GM19193 (cell line): ENCODE results near the gene CDK5RAP3.

Experiments used
- POLR2A ChIP-seq: IDR thresholded peaks from 4 replicates; pipeline ENCODE4 v1.6.1; 2011; ENCODE audit not compliant: insufficient read depth, insufficient read length; ENCODE audit errors: extremely low read depth

The CDK5RAP3 gene

DNA sequence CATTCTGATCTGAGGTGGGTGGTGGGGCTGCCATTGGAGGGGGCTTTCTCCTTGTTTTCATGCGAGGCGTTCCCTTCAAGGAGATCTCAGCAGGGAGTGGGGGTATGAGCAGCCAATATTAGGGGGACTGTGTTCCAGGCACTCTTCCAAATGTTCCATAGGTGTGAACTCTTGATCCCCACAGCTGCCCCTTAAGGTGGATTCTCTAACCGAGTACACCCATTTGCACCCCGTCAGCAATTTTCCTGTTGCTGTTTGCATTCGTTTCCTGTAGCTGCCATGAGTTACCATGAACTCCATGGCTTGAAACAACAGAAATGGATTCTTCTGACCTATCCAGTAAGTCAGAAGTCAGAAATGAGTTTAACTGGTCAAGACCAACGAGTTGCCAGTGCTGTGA lies 9.5 kb upstream of the CDK5RAP3 start:
- TF ChIP-seq POLR2A = no peak

GRCh38 chr17:47962901-47963300 lies 8.0 kb upstream of the CDK5RAP3 start:
- no peak for TF ChIP-seq POLR2A

DNA sequence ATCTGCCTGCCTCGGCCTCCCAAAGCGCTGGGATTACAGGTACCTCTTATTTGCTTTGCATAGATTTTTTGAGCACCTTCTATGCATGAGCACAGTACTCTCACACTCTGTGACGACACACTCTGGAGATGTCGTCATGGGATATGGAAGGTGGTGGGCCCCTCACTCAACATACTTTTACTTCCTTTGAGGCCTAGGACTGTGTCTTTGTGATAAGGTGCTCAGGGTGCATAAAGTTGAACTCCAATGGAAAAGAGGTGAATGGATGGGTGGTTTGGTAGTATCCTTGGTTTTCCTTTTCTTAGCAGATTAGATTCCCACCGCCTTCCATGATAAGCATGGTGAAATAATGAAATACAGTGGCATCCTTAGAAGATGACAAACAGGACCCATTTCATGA lies 6.1 kb upstream of the CDK5RAP3 start:
- no peak for TF ChIP-seq POLR2A

- TF ChIP-seq POLR2A = no peak
Observed at GRCh38 chr17:47966079-47966519, 4.8 kb upstream of the CDK5RAP3 start.

DNA sequence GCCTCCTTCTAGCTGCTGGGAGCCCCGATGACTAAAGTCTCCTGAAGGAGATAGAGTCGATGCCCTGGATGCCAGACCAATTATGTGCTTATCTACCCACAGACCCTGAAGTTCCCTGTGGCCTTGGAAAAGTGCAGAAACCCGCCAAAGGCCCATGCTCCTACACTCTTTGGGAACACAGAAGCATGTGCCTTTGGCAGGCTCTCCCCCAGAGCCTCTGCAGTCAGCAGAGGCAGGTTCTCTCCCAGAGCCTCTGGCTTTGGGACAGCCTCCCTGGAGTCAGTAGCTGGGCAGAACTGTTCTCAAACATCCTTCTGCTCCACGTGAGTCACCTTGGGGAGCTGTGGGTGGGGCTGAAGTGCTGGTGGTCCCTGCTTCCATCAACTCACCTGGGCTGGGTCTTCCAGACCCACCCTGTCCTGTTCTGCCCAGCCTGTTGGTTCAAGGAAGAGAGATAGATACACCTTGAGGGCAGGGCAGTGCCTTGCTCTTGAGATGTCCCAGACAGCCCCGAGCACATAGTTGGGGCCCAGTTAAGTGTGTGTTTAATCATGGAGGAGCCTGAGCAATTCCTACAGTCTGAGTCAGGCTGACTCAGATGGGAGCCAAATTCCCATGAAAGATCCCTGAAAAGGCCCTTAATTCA lies 3.2 kb upstream of the CDK5RAP3 start:
- no peak for TF ChIP-seq POLR2A

GRCh38 chr17:47968836-47969235 lies 2.1 kb upstream of the CDK5RAP3 start:
- no peak for TF ChIP-seq POLR2A

GRCh38 chr17:47969930-47970724 lies 786 bp upstream of the CDK5RAP3 start:
- no peak for TF ChIP-seq POLR2A

DNA sequence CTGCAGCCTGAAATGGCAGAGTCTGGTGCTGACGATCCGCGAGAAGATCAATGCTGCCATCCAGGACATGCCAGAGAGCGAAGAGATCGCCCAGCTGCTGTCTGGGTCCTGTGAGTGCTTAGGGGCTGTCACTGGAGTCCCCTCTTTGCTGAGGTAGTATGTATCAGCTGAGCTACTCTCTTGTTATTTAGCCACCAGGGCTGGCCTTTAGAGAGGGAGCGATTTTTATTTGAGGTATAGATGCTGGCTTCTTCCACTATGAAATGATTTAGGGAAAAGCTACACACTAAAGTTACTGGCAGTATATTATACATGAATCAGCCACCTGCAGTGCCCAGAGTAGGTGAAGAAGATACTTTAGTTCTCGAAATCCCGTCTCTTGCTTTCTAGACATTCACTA lies 2.6 kb downstream of the CDK5RAP3 start:
- TF ChIP-seq POLR2A = no peak

DNA sequence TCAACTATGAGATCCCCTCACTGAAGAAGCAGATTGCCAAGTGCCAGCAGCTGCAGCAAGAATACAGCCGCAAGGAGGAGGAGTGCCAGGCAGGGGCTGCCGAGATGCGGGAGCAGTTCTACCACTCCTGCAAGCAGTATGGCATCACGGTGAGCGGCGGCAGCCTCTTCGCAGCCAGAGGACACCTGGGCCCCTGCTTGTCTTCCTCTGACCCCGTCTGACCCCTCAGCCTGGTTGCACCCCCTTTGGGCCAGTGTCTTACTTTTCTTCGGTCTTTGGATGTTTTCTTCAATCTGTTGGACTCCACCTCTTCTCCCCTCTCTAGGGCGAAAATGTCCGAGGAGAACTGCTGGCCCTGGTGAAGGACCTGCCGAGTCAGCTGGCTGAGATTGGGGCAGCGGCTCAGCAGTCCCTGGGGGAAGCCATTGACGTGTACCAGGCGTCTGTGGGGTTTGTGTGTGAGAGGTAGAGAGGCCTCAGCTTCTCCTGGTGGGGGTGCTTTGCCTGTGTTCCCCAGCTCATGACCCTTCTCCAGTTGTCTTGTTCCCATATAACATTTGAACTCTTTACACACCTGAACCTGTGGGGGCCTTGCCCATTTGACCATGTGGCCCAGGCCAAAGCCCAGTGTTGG lies 4.4 kb downstream of the CDK5RAP3 start:
- no peak for TF ChIP-seq POLR2A

- no peak for TF ChIP-seq POLR2A
Observed at GRCh38 chr17:47975823-47976205, 4.9 kb downstream of the CDK5RAP3 start.

GRCh38 chr17:47978324-47978723 lies 7.4 kb downstream of the CDK5RAP3 start:
- no peak for TF ChIP-seq POLR2A

DNA sequence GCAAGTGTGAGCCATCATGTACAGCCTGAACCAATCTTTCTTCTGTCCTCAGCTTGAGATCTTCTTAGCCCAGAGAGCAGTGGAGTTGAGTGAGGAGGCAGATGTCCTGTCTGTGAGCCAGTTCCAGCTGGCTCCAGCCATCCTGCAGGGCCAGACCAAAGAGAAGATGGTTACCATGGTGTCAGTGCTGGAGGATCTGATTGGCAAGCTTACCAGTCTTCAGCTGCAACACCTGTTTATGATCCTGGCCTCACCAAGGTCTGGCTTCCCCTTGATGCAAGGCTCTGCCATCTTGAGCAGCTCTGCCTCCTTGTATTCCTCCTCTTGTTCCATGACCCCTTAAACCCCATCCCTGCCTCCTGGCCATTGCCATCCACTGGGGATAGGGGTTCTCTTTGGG lies 9.6 kb downstream of the CDK5RAP3 start:
- no peak for TF ChIP-seq POLR2A

GRCh38 chr17:47981462-47981861 lies 10.5 kb downstream of the CDK5RAP3 start:
- no peak for TF ChIP-seq POLR2A

GRCh38 chr17:47982091-47982617 lies 11.2 kb downstream of the CDK5RAP3 start:
- TF ChIP-seq POLR2A = peak; percentile 5

- no peak for TF ChIP-seq POLR2A
Observed at GRCh38 chr17:47982645-47983390, 11.9 kb downstream of the CDK5RAP3 start.
